Fibroblast of skin of right biceps (primary cell): Measurements from ENCODE around the gene COX6A1.
"Not testable (repeated sequence)": the region's sequence is repeated elsewhere in the genome, so short reads cannot be mapped to it uniquely, and the experiment has no call there.

ENCODE experiments used
- DNase-seq: peaks from one replicate; pipeline ENCODE4 v3.0.0-alpha.2; 2013

COX6A1 gene

DNA sequence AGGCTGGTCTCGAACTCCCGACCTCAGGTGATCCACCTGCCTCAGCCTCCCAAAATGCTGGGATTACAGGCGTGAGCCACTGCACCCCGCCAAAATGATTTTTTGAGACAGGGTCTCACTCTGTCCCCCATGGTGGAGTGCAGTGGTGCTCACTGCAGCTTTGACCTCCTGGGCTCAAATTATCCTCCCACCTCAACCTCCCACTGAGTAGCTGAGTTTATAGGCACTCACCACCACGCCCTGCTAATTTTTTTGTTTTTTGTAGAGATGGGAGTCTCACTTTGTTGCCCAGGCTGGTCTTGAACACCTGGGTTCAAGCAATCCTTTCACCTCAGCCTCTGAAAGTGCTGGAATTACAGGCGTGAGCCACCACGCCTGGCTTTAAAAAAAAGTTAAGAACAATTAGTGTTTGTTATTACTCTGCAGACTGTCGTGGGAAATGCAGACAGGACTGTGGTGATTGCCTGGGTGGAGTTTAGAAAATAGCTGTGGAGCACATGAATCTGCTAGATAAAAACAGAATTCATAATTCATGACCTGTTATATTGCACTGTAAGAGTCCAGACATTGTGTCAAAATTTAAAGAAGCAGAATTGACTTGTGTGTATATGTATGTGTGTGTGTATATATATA, 9.2 kb upstream of the COX6A1 start:
- DNase-seq, result no peak

DNA sequence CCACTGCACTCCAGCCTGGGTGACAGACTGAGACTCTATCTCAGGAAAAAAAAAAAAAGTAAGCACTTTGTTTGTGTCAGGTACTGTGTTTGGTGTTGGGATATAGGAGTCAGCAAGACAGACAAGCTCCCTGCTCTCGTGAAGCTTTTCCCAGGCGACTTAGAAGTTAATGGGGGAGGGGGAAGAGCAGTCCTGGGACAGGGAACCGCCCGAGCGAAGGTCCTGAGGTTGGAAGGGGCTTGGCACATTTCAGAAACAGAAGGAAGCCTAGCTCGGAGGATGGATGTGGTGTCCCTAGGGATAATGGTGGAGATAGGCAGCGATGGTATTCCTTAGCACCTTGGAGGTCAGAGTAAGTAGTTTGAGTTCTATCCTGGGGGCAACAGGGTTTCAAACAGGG, 8.5 kb upstream of the COX6A1 start:
- no peak for DNase-seq

DNA sequence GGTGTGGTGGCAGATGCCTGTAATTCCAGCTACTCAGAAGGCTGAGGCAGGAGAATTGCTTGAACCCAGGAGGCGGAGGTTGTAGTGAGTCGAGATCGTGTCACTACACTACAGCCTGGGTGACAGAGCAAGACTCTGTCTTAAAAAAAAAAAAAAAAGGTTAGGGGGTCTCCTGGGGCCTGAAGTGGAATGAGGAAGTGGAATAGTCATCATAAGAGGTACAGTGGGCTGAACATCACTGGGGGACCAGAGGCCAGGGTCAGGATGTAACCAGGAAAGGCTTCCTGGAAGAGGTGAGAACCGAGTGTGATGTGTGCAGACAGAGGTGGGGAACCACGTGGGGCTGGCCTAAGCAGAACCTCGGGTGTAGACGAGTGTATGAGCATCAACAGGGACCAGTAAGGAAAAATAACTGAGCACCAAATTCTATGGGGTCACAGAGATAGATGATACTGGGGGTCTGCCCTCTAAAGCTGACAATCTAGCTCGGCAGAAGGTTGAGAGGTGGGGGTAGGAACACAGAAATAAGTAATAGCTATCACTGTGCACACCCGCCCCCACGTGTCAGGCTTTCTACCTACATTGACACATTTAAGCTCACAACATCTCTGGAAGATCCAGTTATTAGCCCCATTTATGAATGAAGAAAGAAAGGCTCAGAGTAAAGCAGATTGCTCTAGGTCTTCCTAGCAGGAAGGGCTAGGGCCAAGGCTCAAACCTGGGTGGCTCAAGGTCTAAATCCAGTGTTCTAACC, 5.0 kb upstream of the COX6A1 start:
- DNase-seq, result no peak

DNA sequence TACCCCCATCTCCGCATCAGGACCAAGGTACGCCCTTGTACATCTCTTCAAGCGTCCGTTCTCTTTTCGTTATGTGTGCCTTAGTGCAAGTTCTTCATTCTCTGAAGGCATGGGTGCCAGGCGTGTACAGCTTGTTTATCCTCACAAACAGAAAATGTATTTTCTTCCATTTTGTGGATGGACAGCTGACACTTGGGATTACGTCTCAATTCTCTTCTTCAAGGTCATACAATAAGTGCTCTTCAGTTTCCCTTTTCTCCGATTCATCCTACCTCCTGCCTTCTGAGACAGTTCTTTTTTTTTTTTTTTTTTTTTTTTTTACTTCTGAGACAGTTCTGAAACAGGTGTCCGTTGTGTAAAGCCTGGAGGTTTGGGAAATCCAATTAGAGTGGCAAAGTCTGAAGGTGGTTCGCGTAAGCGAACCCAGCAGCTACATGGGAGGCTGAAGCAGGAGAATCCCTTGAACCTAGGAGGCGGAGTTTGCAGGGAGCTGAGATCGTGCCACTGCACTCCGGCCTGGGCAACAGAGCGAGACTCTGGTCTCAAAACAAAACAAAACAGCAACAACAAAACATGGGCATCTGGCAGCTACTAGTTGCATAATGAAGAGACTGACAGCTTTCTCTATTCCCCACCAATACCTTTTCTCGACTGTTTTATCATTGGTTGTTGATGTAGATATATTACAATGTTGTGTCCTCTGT, 734 bp downstream of the COX6A1 start:
- no peak for DNase-seq

DNA sequence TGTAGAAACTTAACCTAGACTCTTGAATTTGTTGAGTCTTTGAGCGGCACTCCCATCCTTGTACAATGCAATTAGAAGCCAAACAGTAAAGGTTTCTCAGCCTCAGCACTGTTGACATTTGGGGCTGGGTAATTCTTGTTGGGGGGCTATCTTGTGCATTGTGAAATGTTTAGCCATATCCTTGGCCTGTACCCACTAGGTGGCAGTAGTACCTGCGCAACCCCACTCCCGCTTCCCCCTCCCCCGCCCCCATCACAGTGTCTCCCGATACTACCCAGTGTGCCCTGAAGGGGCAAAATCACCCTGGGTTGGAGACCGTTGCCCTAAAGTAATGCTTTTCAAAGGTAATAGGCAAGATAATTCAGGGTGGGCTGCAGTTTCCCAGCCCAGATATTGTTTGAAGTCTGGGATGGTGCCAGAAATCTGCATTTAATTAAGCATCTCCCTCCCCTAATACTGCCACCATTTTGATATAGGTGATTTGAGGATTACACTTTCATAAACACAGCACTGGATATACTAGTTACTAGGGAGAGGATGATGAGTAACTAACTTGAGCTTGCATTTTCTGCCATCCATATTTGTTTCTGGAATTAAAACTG, 1.8 kb downstream of the COX6A1 start:
- peak; percentile 63 for DNase-seq

DNA sequence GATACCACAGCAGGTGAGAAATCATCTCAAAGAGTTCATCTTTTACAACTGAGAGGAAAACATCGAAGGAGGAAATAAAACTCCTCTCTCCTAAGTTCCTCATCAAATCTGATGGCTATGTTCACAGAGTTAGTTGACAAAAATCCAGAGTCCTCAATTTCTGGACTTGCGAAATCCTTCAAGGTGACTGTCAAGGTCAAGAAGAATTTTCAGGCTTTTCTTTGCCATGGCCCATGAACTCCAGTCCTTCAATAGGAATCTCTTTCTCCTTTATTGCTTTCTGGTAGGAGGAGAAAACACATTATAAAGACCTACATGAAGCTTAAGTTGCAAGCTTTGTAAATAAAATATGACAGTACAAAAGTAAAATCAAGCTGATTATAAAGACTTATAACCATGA, 6.8 kb downstream of the COX6A1 start:
- no peak for DNase-seq

DNA sequence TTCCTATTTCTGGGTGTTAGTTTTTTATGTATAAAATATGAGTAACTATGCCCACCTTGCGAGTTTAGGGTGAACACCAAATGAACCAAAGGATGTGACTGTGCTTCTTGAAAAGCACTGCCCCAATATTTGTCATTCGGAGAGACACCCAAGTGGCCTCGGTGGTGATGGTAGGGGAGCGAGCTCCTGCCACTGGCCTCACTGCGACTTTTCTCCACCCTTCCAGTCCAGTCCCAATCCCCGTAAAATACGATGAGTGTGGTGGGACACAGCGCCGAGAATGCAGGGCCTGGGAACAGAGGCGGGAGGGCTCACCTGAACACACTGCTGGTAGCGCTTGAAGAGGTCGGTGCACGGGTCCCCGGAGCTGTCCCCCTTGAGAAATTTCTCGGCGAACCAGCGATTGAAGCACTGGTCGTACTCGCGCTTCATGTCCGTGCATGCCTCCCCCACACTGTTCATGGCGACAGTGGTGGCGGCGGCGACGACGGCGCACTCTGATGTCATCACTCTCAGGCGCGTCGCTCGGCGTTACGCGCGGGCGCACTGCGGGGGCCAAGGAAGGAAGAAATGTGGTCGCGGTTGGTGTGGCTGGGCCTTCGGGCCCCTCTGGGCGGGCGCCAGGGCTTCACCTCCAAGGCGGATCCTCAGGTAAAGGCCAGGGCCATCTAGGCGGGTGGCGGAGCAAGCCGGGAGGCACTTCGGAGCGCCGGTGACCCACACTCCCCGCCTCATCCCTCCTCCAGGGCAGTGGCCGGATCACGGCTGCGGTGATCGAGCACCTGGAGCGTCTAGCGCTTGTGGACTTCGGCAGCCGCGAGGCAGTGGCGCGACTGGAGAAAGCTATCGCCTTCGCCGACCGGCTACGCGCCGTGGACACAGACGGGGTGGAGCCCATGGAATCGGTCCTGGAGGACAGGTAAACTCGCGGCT, 8.3 kb downstream of the COX6A1 start, which contains the start of the genes GATC and TRIAP1:
GATC (plus strand) TSS at position 534 of the 933 bp plus-strand sequence; CDS start at position 571, 37 bp downstream.
TRIAP1 (minus strand) TSS at position 474 of the 933 bp plus-strand sequence; CDS start at position 462, 12 bp downstream.
- peak; percentile 81 for DNase-seq

DNA sequence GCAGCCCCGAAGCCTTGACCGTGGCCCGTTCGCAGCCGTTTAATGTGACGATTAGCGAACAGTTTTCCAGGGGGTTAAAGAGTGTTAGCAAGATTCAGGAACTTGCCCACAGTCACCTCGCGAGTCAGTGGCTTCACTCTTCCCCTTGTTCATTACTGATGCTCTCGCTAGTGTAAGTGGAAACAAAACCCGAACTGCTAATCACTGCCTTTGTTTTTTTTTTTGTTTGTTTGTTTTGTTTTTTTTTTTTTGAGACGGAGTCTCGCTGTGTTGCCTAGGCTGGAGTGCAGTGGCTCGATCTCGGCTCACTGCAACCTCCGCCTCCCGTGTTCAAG, 8.9 kb downstream of the COX6A1 start:
- not testable (repeated sequence) for DNase-seq

DNA sequence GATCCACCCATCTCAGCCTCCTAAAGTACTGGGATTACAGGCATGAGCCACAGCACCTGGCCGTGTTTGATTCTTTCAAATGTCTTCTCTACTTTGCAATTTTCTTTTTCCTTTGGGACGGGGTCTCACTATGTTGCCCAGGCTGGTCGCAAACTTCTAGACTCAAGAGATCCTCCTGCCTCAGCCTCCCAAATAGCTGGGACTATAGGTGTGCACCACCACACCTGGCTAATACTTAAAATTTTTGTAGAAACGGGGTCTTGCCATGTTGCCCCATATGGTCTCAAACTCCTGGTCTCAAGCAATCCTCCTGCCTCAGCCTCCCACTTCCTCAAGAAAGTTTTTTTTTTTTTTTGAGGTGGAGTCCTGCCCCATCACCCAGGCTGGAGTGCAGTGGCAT, 10.1 kb downstream of the COX6A1 start:
- DNase-seq, result no peak

DNA sequence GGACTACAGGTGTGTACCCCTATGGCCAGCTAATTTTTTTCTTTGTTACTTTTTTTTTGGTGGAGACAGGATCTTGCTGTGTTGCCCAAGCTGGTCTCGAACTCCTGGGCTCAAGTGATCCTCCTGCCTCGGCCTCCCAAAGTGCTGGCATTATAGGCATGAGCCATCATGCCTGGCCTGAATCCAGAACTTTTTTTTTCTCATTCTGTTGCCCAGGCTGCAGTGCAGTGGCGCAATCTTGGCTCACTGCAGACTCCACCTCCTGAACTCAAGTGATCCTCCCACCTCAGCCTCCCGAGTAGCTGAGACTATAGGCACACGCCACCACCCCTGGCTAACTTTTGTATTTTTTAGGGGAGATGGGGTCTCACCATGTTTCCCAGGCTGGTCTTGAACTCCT, 14.6 kb downstream of the COX6A1 start:
- DNase-seq, result not testable (repeated sequence)

DNA sequence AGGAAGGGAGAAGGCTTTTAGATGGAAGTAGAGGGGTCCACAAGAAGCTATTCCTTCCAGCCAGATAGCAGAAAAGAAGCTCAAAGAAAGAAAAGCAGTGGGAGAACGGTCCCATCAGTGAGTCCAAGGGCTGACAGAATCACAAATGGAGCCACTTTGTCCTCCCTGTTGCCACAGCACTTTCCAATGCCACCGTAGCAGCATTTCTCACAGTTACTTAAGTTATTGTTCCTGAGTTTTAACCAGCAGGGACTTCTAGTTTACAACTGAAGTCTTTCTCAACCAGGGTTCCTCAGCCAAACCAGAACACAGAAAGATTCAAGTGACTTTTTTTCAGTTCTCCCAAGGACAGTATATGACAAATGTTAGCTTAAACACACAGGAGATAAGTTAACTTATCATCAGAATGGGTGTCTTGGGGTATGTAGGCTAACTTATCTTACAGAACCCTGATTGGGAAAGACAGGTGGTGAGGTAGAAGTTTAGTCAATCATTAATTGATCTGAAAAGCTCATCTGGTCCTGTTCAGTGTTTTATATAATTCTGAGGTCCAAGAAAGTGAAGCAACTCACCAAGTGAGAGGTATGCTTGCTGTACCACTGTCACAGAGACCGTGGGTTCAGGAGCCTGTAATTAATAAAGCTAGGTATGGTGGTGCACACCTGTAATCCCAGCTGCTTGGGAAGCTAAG, 15.3 kb downstream of the COX6A1 start:
- DNase-seq, result no peak

DNA sequence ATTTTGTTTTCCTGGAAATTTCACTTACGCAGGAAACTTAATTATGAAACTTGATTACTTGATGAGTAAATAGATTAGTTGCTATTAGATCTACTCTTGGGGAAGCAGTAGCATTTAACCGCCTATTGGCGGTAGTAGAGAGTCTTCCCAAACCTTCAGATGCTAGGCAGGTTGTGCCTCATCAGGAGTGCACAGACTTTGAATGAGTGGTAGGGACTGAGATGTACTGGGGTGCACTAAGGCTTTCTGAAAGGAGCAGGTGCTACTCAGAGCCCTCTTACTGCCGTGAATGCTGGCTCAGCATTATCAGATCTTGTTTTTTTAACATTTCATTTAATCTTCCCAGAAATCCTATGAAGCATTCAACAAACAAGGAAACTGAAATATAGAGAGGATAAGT, 16.1 kb downstream of the COX6A1 start:
- DNase-seq, result peak; percentile 18

DNA sequence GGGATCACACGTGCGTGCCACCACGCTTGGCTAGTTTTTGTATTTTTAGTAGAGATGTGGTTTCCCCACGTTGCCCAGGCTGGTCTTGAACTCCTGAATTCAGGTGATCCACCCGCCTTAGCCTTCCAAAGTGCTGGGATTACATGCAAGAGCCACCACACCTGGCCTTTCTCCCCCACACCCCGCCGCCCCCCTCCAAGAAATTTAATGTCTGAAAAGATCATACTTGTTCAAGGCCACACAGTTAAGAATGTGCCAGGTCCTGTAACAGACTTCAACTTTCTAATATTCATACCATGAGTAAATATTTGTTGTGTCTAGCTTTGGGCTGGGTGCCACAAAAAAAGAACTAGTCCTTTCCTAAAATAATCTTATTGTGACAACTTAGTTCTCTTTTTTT, 17.4 kb downstream of the COX6A1 start:
- no peak for DNase-seq

DNA sequence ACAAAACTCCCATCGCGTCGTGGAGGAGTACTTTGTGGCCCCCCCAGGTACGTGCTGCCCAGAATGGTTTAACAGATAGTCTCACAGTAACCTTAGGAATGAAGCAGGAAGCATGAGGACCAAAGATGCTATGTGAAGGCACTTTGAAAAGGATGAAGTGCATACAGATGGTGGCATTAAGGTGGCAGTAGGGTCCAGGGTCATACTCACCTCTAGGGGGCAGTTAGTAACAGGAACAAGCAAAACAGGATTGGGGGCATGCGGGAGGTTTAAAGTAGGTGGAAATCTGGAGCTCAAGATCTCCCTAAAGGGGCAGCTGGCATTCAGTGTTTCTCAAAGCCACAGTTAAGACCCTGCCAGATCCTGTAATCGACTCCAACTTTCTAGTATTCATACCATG, 19.2 kb downstream of the COX6A1 start:
- no peak for DNase-seq

DNA sequence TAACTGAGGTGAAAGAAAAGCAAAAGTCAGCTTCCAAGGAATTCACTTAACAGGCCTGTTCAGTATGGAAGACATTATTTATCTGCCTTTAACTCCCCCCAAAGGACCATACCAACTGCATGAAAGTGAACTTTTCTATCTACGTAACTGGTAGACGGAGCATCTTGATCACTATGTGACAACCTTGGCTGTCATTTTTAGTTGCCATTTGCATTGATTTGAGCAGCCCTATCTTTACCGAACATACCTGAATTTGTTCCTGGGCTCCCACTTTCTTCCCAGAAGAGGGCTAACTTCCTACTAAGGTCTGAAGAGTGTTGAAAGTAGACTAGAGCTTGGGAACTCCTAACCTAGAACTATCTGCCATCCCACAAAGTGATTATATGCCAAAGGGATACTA, 22.2 kb downstream of the COX6A1 start:
- no peak for DNase-seq

DNA sequence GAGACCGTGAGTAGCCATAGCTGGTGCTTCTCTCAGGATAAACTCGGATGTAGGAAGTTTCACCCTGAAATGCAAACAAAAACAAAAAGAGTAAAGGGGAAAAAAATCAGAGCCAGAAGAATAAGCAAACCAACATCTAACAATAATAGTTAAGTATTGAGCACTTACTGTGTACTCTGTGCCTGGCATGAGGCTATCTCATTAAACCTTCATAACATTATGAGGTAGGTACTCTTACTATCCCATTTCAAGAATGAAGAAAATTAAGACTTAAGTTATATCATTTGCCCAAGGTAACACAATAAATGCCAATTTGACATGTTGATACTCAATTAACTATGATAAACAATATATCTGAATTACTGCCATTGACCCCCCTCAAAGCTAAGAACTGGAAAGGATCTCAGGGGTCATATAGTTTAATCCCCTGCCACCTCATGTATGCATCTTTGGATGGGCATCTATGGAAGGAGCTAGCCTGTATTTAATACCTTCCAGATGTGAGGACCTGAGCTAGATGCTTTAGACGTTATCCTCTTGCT, 24.3 kb downstream of the COX6A1 start:
- DNase-seq, result no peak

DNA sequence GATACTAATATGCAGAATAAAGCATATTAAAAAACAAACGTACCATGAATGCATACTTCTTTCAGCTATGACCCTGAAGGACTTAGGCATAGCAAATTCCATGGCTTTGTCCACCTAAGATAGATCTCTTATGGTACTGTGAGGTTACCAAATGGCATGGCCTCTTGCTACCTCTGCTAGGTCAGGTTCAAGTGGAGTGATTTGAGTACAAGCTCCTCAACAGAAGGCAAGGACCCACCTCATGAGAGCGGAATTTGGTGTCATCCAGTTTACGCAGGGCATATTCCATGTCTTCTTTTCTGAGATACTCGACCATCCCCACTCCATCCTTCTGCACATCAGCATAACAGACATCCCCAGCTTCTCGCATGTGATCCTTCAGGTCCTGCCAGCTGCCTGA, 25.8 kb downstream of the COX6A1 start:
- no peak for DNase-seq

DNA sequence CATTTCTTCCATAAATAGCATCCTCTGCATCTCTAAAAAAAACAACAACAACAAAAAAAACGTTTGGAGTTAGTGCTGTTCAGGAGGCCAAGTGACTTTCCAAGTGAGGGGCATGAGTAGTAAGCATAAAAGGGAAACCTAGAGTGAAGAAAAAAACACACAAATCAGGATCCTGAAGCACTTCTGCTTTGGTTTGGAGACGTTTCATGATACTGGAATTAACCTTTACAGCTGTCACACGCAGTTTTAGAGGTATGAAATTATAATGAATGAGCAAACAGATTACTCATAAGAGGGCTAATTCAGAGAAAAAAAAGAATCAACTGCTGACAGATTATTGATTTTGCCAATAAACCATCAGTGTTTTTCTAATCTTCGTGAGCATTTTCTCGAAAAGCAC, 27.8 kb downstream of the COX6A1 start:
- no peak for DNase-seq

DNA sequence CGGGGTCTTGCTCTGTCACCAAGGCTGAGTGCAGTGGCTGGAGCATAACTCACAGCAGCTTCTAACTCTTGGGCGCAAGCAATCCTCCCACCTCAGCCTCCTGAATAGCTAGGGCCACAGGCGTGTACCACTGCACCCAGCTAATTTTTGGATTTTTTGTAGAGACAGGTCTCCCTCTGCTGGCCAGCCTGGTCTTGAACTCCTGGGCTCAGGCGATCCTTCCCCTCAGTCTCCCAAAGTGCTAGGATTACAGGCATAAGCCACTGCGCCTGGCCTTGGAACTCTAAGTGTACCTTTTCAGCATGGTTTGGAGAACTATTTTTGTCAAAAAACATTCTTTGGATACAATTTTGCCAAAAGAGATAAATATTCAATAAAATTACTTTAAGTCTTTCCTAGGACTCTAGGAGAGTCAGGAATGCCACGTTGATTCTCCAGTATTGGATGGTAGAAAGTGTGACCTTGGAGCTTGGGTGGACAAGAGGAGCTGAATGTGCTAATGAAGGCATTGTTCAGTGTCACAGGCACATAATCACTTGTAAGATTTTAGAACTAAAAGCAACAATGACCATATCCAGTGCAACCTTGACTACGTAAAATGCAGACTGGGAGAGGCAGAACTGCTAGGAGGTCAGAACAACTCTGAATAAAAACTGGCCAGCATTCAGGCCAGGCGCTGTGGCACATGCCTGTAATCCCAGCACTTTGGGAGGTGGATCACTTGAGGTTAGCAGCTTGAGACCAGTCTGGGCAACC, 28.8 kb downstream of the COX6A1 start:
- DNase-seq, result peak; percentile 37

DNA sequence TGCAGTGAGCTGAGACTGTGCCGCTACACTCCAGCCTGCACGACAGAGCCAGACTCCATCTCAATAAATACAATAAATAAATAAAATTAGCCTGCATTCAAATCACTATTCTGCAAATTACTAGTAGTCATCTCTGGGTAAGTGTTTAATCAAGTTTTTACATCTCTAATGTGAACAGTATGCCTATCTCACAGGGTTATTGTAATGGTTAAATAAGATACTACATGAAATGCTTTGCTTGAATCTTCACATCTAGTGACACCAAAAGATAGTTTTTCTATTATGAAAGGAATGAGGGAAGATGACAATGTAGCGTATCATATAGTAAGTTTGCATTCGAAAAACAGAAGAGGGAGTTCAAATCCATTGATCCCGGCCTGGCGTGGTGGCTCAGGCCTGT, 29.5 kb downstream of the COX6A1 start:
- no peak for DNase-seq

DNA sequence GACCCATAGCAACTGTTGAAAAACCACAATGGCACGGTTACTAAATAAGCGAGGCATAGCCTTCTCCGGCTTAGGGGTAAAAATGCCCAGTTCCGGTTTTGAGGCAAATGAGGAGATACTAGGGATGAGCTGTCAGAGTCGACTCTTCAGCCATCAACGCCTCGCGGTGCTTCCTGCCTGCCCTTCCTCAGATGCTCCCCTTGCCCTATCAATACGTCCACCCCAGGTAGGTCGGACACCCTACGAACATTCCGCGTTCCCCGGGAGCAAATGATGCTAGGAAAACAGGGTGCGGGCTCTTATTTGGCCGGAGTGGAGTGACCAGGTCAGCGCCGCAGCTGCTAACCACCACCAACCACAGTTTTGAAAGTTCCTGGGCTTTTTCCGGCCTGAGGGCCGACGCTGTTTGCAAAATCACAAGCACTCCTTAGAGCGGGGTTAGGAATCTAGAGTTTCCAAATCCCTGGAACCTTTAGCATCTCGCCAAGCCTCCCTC, 30.5 kb downstream of the COX6A1 start:
- peak; percentile 23 for DNase-seq
